SKM-1 (cell line): ENCODE data around the gene PLEKHG5.

Experiments used
- DNase-seq: peaks from one replicate; lab custom pipeline; 2025; ENCODE audit not compliant: unreplicated experiment; lab: John Stamatoyannopoulos, UW

PLEKHG5 gene, protein sequence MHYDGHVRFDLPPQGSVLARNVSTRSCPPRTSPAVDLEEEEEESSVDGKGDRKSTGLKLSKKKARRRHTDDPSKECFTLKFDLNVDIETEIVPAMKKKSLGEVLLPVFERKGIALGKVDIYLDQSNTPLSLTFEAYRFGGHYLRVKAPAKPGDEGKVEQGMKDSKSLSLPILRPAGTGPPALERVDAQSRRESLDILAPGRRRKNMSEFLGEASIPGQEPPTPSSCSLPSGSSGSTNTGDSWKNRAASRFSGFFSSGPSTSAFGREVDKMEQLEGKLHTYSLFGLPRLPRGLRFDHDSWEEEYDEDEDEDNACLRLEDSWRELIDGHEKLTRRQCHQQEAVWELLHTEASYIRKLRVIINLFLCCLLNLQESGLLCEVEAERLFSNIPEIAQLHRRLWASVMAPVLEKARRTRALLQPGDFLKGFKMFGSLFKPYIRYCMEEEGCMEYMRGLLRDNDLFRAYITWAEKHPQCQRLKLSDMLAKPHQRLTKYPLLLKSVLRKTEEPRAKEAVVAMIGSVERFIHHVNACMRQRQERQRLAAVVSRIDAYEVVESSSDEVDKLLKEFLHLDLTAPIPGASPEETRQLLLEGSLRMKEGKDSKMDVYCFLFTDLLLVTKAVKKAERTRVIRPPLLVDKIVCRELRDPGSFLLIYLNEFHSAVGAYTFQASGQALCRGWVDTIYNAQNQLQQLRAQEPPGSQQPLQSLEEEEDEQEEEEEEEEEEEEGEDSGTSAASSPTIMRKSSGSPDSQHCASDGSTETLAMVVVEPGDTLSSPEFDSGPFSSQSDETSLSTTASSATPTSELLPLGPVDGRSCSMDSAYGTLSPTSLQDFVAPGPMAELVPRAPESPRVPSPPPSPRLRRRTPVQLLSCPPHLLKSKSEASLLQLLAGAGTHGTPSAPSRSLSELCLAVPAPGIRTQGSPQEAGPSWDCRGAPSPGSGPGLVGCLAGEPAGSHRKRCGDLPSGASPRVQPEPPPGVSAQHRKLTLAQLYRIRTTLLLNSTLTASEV

DNA sequence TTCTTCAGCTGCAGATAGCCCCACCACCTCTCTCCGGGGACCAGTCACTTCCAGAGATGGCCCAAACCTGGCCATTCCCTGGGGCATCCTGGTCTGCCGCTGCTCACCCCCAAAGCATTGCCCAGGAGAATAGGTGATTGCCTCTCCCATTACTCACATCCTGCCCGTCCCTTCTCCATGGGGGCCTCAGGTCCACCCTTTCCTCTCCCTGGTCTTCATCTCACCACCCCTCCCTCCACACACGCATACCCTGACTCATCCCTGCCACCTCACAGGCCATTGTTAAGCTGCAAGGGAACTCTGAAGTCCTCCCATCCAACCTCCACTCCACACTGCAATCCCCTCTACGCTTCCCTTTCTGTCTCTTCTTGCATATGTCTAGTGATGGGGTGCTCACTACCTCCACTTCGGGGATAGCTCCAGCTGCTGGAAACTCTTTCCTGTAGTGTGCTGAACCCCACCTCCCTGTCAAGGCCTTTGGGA is at the start of gene PLEKHG5:
TSS of gene PLEKHG5 (minus strand) at position 188 of the 483 bp plus-strand sequence. CDS start 14,096 bp downstream, outside the sequence.
- DNase-seq: no peak

DNA sequence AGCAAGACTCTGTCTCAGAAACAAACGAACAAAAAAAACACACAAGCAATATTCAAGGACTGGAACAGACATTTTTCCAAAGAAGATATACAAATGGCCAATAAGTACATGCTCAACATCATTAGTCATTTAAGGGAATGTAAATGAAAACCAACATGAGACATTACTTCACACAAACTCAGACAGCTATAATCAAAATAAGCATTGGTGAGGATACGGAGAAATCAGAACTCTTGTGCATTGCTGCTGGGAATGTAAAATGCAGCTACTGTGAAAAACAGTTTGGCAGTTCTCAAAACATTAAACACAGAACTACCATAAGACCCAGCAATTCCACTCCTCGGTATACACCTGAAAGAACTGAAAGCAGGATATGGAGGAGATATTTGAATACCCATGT is 47.5 kb upstream of the PLEKHG5 start:
- no peak for DNase-seq

DNA sequence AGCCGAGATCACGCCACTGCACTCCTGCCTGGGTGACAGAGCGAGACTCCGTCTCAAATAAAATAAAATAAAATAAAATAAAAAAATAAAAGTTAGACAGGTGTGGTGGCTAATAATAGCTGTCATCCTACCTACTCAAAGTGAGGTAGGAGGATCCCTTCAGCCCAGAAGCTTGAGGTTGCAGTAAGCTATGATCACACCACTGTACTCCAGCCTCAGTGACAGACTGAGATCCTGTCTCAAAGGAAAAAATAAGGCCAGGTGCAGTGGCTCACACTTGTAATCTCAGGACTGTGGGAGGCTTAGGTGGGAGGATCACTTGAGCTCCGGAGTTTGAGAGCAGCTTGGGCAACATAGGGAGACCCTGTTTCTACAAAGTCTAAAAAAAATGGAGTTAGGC is 44.8 kb upstream of the PLEKHG5 start:
- no peak for DNase-seq

DNA sequence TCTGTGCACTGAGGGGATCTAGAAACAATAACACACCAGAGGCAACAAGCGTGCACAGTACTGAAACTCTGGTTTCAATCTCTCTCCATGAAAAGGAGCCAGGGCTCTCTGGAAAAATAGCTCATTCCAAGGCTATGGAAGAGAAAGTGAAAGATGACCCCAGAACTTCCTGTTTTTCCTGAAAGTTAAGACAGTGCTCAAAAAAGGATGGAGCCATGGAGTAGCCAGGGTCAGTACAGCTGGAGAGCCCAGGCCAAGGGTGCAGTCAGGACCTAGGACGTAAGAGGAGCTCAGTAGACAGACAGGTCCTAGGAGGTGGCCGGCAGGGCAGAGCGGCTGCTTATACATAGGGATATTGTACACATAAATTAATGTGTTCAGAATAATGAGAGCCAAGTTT is 43.7 kb upstream of the PLEKHG5 start:
- DNase-seq: no peak

DNA sequence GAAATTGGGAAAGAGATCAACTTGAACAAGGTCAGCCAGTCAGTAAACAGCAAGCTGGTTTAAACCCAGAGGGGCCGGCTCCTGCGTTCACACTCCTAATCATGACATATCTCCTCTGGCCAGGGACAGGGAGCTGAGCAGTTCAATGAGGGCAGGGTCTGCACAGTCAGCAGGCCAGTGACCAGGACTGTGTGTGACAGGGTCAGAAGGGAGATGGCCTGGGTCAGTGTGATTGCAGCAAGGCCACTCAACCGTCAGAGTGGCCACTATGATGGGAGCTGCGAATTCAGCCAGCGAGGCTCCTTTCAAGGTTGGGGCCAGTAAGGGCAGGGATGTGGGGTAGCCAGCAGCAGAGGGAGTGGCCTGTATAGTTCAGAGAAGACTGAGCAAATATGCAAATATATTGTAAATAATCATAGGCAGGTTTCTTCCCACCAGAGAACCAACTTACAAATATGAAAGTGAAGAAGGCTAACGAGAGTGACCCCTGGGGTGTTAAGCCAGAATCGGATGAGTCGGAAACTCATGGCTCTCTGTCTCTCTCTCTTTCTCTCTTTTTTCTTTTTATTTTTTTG is 42.9 kb upstream of the PLEKHG5 start:
- DNase-seq: no peak

DNA sequence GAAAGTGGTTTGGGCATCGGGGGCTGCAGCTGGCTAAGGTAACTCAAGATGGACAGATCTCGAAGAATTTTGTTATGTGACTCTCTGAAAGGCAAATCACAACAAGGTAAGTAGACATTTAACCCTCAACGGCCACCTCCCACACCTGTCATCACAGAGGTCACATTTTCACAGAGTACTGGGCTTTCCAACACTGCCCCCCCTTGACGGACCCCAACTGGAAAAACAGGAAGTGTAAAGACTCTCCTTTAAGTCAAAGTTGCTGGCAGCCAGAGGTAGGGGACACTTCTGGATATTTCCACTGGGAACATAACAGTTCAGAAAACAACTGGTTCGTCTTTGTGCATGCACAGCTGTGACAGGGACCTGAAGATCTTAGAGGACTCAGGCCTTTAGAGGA is 40.5 kb upstream of the PLEKHG5 start:
- no peak for DNase-seq

DNA sequence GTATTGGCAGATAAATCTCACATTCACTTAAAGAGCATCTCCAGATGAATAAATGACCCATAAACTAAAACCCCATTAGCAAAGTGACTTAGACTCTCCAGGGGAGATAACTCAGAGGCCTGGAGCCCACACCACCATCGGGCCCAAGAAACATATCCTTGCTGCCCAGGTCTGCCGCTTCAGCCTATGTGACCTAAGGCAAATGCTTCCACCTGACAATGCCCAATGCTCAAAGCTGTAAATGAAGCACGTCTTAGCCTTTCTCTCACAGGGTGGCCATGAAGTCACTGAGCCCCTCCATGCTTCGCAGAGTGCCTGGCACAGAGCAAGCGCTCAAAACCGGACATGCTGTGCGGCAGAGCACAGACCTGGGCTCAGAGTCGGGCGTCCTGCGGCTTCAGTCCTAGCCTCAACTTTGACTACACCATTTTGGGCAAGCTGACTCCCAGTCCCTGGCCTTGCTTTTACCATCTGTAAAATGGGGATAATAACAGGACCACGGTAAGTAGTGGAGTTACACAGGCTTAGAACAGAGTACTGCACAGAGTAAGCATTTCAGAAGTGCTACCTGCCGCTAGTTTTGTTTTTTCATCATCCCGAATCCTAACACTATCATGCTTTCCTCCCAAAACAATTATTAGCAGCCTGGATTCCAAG is 39.2 kb upstream of the PLEKHG5 start:
- no peak for DNase-seq

DNA sequence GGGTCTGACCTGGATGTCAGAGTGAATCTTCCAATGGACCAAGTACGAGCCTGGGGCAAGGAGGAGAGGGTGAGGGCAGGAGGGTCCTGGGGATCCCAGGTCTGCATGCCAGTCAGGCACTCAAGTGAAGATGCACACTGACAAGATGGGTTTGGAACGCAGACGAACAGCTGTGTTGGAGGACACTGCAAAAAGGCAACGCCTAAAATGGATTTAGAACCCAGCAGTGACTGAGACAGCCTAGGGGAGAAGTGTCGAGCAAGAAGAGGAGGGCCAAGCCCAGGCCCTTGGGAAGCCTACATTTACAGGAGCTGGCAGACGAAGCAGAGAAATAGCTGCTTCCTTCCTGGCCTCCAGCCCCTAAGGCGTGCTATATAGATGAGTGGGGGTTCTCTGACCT is 37.0 kb upstream of the PLEKHG5 start:
- DNase-seq: no peak

DNA sequence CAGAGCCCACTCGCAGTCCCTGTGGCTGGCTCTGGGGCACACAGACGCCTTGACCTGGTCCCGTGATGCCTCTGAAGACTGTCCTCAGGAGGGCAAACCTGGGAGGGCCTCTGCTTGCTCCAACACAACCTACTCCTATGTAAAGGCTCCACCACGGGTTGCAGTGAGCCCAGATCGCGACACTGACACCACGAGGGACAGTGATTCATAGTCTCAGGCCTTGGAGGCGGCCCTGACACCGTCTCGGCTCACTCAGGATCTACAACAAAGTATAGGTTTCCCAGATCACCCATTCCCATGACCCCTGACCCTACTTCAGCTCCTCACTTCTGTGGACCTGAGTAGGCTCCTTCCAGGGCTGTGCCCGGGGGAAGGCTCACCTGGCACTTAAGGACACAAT is 34.8 kb upstream of the PLEKHG5 start:
- DNase-seq: no peak

DNA sequence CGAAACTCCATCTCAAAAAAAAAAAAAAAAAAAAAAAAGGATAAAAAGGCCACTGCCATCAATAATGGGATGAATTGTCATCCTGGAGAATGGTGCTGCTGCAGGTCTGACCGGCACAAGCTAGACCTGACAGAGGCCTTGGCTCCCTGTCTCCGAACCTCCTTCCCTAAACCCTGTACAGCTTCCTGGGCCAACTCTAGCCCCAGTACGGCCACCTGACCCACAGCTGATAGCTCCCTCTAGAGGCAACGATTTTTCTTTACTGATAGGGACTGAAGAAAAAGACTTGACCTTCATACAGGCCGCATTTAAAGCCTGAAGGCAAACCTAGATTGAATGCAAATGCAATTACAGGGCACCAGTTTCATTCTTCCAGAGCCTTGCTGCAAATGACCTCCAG is 32.1 kb upstream of the PLEKHG5 start:
- no peak for DNase-seq

DNA sequence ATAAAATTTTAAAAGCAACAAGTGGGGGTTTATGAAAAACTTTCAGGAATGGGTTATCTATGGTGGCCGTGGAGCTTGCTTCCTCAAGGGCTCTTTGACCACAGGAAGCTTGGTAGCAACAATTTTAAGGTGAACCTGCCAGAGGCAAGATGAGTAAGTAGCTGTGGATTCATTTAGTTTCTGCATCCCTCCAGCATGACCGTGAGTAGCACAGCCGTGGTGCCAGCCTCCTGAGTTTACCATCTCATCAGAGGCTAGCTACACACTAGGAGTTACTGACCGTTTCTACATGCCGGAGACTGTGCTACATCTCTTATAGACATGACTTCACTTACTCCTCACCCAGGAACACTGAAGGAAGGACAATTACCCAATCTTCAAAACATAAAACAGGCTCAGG is 30.1 kb upstream of the PLEKHG5 start:
- no peak for DNase-seq

DNA sequence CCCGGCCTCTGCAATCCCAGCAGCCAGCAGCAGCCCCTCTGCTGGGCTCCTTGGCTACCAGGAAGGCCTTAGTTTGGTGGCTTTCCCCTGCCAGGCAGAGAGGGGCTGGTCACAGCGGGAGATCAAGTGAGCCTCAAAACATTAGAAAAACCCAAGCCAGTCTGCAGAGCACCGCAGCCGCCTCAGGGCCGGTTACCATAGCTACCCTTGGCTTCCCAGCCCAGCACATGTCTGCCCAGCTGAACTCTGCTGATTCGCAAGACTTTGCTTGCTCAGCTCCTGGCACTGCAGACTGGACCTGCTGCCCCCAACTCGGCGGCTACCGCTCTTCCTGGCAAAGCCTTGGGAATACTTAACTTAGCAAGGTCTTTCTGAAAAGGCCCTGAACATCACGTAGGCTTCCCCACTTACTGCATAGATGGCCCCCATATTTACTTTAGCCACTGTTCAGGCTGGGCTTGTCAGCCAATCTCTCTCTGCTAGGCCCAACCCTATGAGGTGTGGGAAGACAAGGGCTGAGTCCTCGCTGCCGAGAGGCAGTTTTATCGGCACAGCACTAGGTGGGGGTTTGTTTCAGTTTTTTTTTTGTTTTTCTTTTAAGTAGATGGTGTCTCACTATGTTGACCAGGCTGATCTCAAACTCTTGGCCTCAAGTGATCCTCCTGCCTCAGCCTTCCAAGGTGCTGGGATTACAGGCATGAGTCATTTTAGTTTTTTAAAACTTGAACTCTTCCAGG is 28.6 kb upstream of the PLEKHG5 start:
- no peak for DNase-seq

DNA sequence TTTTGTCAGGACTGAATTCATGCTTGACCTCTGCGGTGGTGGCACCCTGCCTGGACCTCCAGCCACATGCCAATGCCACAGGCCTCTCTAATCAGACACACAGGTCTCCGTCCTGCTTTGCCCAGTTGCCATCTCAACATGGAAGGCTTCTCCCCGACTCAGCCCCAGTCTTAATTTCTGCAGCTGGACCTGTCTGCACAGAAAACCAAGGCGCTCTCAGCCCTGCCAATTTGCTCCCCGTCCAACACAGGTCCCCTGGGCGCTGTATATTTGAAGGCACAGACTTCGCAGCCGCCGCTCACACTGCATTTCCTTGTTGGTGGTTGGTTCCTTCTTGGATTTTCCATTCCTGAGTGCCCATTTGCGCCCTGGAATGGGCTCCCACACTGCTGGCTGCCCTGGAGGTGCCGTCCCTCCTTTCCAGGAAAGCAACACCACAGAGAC is 28.0 kb upstream of the PLEKHG5 start:
- DNase-seq: no peak

DNA sequence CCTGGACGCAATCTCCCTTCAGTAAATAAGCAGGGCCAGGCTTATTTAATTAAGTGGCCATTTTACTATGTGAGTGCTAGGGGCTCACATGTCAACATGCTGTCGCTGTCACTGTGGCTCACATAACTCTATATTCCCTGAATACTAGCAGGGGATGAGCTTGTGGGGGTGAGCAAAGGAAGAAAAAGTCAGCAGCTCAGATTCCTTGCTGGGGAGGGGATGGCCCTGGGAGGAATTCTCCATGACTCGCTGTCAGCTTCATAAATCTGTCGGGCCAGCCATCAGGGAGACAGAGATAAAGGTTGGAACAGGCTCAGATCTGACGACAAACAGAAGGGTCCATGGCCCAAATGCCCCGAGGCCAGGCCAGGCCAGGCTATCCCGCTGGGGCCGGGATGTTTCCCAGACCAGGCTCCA is 26.0 kb upstream of the PLEKHG5 start:
- DNase-seq: no peak

DNA sequence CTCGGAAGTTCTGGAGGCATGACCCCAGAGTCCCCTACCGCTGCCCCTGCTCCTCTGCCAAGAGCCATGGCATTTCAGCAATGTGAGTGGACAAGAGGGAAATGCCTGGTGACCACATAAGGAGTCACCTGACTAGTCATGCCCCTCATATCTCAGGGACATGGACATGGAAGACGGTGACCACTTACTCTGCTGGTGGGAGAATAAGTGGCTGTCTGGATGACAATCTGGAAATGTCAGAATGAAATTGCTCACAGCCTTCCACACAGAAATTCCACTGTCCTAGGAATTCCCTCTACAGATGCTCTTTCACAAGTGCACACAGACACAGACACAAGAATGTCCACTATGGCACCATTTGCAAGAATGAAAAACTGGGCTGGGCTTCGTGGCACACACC is 24.3 kb upstream of the PLEKHG5 start:
- DNase-seq: no peak

DNA sequence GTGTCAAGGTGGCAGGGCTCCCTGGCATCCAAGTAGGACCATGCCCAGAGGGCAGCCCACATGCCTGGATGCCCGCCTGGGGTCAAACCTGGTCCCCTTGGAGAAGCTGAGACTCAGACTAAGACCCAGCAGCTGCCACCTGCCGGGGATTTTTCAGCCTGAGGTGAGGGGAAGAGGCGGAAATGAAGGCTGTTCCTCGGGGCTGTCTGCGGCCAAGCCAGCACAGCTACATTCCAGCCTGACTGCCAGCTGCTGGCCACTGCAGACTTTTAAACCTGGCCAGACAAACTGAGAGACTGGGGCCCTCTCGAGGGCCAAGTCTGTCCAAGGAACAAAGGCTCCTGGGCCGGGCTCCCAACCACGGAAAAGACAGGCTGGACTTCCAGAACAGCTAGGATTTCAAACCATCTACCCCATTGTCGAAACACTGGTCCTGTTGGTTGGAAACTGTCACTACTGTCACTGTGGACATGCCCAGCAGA is 21.9 kb upstream of the PLEKHG5 start:
- DNase-seq: no peak

DNA sequence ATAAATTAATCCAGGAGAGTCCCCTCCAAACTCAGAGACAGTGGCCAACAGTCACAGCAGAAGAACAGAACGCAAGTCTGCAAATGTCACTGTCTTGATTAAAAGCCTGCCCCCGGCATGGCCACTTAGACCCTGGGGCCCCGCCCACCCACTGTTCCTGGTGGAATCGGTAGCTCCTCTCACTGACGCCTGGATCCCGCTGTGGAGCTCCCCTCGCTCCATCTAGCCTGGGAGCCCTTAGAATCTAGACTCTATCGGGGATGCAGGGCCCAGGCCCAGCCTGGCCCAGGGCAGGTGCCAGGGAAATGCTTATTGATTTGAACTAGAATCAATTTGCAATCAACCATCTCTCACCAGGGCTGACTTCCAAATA is 21.4 kb upstream of the PLEKHG5 start:
- no peak for DNase-seq

DNA sequence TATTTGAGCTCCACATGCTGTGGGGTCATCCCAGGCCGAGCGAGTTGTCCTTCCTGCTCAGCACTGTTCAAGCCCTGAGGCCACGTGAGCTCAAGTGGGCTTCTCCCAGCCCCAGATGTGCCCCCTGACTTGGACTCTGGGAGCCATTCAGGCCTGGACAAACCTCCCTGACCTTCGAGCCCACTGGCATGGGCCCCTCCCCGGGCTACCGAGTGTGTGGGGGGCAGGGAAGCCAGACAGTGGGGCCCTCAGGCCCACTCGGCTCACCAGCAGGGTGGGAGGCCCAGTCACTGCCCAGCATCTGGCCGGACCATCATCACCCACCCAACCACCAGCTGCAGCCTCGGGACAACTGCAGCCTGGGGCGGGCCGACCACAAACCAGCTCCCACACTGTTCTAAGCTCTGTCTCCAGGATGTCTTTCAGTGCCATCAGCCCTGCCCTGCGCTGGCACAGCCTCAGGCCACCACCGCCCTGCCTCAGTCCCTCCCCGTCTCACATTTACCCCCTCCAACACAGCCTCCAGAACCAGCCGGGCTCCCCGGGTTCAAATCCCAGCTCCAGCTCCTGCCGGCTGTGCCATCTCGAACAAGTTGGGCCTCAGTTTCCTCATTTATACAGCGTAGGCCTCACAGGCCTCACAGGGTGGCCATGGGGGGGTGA is 20.9 kb upstream of the PLEKHG5 start:
- DNase-seq: no peak

DNA sequence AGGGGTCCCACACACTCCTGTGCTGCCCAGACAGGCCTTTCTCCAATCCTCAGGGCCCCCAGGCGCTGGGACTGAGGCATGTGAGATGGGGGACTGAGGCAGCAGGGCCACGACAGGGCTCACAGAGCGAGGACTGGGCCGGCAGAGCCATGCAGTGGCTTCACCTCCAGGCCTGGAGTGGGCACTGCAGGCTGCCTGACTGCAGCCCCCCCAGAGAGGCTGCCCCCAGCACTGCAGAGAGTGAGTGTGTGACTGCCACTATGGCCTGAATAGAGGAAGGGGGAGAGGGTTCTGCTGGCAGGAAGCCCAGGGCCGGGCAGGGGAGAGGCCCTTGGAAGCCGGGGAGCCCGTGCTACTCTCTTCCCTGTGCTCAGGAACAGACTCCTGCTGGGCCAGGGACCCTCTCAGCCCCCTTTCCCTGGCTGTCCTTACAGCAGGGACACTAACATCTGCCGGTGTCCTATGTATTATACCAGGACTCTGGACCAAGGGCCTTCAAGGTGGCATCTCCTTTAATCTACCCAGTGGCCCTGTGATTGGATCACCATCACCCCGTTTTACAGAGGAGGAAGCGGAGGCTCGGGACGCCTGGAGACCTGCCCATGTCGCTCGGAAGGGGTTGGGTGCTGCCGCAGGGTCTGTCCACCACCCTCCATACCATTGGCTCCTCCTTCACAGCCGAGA is 20.2 kb upstream of the PLEKHG5 start:
- no peak for DNase-seq
